NCI-H128 (cell line): Measurements from ENCODE around the gene RAB3C.

ENCODE experiments used
- DNase-seq: peaks from one replicate; lab custom pipeline; 2025; ENCODE audit not compliant: unreplicated experiment; lab: John Stamatoyannopoulos, UW

The RAB3C gene

DNA sequence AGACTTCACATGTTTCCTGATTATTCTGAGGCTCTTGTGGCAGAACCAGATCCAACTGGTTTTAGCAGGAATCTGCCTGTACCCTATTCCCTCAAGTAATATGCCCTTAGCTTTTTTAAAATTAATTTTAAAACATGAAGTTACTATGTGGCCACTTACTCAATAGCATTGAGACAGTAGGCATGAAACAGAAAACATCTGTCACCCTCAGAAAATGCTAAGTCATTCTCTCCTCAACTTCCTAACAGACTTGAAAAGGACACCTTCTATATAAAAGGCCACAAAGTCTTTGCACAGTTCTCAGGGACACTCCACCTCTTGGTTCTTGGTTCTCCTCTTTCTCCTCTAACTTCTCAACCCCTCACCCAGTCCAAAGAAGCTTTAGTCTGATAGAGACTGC is 277.8 kb downstream of the RAB3C start:
- no peak for DNase-seq

DNA sequence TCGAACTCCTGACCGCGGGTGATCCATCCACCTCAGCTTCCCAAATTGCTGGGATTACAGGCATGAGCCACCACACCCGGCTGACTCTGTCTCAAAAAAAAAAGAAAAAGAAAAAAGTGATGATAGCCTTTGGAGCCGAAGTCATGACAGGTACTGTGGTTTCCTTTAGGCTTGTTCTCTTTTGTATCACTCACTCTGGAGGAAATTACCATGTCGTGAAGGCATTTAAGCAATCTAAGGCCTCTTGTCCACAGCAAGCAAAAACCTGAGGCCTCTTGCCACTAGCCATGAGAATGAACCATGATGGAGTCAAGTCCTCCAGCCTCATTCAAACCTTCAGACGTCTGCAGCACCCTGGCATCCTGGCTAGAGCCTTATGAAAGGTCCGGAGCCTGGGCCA is 286.1 kb downstream of the RAB3C start:
- no peak for DNase-seq

DNA sequence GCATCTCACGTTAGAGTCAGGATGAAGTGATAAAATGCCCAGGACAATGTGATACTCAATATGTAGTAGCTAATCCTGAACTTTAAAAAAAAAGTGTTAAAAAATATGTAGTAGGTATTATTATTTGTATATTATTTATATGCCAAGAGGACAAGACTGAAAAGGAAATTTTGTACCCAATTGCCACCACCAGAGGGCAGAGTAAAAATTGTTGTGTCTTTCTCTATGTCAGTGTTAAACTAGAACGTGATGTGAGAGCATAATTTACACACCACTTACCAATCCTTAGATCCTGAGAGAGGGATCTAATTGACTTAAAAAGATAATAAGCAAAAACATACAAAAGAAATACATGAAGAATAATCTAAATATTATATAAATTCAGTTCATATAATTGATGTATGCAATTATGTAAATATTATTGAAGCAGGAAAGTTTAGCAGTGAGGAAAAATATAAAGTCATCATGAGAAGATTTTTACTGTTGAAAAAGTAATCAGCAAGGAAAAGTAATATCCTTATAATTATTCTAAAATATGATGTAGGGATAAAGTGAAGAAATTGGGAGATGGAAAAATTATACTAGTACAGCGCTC is 288.9 kb downstream of the RAB3C start:
- no peak for DNase-seq

DNA sequence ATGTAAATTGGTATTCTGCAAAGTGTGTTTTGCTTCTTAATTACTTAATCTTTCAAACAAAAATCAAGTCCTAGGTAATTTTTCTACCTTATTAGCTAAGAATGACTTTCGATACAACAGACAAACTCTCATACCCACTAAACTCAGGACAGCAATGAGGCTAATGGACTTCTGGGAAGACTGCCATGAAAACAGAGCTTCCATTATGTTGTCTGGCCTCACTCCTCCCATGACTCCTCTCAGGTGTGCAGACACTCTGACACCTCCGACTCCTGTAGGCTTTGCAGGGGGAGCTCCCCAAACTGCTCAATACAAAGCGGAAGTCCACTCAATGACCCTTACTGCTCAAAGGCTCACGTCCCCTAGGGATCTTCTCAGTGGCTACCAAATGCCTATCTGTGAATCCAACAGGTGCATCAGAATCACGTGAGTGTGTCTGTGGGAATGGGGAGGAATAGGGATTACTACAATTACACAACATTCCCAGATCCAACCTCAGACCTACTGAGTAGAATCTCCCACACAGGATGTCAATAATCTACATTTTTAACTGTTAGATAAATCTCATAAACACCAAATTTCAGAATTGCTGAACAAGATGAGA is 289.9 kb downstream of the RAB3C start:
- DNase-seq, result peak; percentile 45

DNA sequence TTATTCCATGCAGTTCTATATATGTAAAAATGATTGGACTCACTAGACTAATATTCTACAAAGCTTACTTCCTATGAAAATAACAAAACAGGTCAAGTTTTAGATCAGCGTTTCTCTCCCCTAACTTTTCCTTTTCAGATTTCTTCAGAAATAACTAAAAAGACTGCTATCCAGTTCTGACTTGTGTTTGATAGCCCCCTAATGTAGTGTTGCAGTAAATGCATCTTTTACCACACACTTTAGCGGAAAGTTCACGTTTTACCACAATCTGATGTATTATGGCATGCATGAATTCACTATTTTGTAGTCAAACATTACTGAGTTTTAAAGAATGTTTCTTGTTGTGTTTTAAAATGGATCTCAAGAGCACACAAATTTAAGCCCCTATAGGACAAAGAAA is 292.7 kb downstream of the RAB3C start:
- no peak for DNase-seq

DNA sequence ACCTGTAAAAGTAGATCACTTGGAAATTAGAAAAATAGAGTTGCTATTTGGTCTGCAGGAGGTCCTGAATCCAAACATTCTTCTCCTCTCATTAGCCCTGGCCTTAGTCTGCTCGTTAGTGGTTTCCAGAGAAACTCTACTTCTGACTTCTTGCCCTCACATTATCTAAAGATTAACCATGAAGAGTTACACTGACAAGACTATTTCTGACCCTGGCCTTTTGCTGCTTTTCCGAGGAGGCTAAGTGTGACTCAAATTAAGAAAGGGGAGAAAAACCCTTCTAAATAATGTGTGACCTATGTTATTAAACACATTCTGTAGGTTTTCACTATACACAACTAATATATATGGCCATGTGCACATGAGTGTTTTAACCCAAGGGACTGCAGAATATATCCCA is 302.4 kb downstream of the RAB3C start:
- DNase-seq, result no peak

DNA sequence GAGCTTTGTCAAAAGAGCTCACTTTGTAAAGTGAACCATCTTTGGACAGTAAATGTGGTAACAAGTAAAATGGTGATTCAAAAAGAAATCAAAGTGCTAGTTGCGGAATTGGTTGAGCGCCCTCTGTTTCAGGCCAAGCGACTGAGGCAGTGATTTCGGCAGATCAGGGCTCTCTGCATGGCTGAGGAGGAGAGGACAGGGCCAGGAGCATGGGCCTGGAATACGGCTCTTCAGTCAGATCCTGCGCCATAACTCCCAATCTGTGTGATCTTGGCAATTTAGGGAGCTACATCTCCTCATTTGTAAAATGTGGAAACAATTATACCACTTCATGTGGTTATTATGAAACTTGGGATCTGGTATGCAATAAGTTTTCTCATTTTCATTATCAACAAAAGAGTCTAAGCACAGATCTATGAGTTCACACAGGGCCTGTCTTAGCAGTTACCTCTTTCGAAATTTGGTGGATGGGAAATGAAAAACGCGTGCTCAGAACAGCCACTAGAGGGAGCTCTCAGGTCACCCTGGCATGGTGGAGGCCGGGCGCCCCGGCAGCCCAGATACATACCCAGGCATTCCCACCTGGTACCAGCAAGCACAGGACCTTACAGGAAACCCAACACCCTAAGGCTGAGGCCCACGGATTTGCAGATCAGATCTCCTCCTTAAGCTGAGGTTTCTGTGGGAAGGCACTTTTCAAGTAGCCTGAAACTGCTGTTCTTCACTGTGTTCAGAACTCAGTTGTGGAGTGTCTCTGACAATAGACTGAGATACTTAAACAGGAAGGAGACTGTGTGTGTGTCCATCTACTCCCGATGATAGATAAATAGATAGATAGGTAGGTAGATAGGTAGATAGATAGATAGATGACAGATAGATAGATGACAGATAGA is 303.7 kb downstream of the RAB3C start:
- DNase-seq, result no peak

DNA sequence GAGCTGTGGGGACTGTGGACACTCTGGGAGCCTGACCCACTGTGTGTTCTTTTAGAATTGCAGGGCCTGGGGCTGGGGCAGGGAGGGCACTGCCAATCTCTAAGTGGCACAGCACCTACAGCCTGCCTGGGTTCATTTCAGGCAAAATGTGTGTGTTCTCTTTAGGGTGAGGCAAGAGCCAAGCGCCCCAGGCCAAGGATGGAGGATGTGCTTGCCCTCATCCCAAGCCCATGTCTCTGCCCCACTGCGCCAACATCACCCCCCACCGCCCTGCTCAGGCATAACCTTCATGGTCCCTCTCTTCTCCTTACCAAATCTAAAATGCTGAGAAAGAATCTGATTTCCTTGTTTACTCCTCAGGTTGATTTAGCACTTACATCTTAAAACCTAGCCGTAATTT is 304.4 kb downstream of the RAB3C start:
- DNase-seq, result no peak

DNA sequence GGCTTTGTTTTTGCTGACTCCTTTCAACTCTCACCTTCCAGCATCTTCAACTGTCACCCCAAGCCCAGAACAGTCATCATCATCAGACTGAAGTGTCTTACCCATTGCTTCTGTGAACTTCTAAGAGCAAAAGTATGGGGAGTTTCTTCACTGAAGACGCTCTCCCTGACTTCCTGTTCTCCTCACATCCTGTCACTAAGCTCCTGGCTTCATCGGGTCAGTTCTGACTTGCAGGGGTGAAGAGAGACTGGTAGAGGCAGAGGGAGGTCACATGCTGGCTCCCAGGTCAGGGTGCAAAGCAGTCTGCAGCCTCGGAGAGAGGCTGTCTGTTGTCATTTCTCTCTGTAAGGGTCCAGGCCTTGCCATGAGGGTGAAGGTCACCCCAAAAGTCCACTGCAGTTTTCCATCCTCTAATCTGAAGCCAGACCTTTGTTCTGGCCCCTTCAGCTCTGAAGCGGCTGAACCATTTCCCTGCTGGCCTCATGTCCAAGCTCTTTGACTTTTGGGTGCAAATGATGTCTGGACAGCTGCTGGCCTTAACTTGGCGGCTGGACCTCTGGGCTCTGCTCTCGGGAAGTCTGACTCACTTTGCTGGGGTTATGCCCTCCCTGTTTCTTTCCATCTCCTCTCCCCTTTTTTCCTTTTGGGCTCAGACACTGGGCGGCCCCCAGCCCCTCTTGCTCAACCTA is 305.0 kb downstream of the RAB3C start:
- DNase-seq, result no peak

DNA sequence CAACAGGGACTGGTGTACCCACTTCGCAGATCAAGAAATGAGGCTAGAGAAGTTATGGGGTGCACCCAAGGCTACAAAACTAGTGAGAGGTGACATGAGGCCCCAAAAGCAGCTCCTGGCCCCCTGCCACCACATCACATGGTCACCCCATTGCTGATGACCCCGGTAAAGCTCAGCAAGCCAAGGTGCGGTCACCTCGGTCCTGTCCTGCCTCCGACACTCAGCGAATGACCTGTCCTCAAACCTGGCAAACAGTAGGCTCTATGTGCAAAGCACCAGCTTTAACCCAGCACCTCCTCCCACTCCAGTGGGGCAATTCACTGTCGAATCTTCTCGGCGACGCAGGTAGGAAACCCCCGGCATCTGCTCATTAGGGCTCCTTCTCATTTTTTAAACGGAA is 307.4 kb downstream of the RAB3C start:
- no peak for DNase-seq

DNA sequence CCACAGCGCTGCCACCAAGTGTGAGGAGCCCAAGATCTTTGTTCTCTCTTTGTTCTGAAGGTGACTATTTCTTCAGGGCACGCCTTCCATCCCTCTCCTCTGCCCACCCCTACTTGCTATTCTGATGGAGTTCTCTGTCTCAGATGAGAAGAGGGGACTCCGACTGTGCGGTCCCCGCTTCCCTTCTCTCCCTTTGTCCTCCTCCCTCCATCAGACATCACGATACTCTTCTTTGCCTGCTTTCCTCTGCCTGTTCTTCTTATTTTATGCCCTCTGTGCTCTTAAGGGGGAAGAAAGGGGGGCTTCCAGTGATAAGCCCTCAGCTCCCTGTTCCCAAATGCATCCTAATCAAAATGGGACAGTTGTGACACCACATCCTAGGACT is 307.8 kb downstream of the RAB3C start:
- DNase-seq, result no peak

DNA sequence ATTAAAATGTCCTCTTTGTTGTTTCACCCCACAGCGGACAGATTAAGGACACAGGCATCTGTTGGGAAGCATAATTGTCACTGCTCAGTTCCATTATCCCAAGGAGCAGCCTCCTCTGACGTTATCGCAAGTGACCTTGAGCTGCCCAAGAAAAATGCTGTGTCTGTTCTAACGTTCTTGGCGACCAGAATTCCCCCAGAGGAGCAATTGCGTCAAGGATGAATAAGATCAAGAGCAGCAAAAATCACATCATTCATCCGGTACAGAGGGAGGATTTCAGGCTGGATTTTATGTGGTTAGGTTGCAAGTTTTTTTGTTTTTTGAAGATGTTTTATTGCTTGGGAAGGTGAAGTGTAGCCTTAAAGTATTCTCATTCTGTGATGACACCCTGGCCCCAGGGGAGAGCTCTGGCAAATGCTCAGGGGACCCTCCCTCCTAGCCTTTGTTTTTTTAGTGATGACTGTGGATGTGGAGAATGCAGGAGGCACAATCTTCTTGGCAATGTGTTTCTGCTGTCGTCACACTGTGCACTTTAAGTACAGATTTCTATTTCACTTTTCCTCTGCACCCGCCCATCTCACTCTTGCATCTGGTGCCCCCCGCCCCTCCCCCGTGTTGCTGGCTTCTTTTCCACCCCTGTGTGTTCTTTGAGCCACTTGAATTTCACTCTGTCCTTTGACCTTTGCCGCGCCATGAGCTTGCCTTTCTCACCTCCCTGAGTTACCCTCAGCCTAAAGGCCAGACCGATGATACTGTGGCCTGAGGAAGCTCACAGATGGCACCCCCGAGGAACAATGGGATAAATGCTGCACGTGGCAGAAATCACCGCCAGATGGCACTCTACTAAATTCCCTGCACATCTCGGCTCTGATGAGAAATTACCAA is 308.5 kb downstream of the RAB3C start:
- no peak for DNase-seq

DNA sequence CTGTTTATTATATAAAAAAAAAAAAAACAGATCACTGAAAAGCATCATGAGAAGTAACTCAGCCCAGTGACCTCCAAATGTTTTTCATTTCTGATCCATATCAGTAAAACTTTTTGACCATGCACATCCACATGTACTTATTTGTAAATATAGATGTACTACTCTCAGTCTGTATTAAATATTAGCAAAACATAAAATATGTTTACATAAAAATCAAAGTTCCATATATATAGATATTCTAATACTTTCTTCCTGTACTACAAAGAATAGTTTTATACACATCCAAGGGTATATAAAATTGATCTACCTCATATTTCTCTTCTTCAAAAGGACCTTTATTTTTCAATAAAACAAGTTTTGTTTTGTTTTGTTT is 309.1 kb downstream of the RAB3C start:
- DNase-seq, result no peak

DNA sequence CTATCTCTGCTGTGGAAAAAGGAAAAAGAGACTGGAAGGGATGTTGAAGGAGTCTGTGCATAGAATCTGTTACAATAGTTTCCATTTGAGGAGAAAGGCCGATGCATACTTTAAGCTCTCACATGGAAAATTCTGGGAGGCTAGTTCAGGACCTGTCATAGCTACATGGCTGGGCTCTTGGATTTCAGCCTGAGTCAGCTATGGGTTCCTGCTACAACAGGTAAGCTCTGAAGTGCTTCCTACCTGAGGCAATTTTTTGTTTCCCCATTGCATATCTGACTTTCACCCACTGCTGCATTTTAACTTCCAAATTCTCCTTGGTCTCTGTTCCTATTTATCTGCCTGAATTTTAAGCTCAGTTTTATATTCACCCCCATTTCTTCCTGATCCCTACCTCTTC is 310.7 kb downstream of the RAB3C start:
- no peak for DNase-seq

DNA sequence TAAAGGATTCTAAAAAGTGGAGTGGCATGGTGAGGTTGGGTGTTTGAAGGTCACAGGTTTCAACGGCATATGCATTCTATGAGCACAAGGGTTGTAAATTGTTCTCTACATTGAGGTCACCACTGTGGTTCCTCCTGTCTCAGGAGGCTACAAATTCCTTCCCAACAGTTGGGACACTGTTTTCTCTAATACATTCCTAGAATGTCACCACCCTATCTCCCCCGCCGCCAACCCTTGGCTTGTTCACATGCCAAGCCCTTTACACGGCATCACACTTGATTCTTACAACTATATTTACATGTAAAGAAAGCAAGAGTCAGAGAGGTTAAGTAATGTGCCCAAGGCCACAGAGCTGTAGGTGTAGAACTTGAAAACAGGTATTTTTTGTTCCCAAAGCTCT is 315.1 kb downstream of the RAB3C start:
- no peak for DNase-seq

DNA sequence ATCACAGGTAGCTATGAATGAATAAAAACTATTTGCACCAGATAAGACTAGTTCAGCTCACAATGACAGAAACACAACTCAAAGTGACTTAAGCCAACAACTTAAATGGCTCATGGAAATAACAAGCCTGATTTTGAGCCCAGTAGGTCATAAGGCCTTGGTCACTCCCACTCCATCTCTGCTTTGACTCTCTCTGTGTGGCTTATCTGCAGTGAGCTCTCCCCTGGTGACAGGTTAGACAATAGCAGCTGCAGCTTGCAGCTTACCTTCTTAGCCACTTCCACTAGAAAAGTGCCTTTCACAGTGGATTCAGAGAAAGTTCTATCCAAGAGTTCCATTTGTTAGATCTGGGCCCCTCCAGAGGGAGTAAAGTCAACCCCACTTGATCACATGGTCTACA is 315.7 kb downstream of the RAB3C start:
- no peak for DNase-seq

DNA sequence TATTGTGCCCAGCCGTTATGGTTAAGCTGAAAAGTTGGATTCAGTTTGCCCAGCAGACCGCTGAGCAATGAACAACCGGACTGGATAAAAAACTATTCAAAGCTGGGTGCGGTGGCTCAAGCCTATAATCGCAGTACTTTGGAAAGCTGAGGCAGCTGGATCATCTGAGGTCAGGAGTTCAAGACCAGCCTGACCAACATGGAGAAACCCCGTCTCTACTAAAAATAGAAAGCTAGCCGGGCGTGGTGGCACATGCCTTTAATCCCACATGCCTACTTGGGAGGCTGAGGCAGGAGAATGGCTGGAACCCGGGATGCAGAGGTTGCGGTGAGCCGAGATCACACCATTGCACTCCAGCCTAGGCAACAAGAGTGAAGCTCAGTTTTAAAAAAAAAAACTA is 318.4 kb downstream of the RAB3C start:
- DNase-seq, result no peak

DNA sequence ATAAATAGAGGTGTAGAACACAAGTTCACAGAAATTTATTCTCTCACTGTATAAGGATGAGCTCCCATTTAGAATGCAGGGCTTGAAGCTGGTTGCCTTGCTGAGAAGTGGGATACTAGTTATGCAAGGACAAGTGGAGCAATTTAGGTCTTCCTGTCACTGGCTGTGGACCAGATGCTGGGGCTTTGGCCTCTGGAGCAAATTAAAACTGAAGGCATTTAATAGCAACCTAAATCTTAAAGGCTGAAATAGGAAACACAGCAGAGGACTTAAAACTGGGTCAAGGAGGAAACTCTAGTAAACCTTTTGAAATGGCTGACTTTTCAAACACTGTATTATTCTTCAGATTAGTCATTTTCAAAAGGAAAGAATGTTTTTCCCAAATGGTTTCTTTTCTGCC is 319.4 kb downstream of the RAB3C start:
- no peak for DNase-seq

DNA sequence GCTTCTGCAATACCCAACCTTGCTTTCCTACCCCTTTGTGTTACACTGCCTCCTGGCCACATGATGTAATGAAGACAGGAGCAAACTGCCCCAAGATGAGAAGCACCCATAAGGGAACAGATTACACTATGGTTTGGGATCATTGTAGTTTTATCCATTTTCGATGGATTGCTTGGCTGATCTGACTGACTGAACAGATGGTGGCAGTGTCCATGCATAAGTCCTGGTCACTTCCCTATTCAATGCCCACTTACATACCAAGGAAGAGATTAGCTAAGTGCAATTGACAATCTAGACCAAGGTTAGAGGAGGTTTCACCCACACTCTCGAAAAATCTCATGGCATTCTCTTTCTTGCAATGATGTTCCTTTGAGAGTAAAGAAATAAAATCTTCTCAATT is 319.9 kb downstream of the RAB3C start:
- DNase-seq, result no peak

DNA sequence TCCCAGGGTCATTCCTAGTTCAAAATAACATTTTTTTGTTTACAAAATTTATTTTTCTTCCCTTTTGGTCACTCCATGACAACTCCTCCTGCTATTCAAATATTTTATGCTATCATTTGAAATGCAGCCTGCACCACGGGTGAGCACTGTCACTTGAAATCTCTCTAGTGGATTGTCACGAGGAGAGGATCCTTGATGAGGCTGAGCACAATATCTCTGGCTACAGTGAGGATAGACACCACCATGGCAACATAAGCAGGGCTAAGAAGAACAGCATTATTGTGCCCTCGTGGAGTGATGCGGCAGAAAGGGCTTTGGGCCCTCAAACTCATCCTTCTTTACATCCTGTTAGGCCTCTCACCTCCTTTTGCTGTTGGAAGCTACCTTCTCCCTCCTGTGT is 321.9 kb downstream of the RAB3C start:
- DNase-seq, result no peak

DNA sequence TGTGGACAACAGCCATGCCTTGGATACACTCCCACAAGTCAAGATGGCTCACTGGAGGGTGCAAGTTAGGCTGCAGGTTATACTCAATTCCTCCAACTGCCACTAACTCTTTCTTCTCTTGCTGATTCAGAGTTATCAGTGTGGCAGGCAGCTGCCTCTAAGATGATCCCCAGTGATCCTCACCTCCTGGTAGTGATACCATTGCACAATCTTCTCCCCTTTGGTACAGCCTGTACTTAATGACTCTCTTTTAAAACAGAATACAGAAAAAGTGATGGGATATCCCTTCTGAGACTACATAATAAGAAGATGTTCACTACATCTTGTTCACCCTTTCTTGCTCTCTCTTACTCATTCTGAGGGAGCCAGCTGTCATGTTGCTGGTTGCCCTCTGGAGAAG is 323.1 kb downstream of the RAB3C start:
- DNase-seq, result no peak
